ENCODE data around the gene RGR.

Gene RGR

DNA sequence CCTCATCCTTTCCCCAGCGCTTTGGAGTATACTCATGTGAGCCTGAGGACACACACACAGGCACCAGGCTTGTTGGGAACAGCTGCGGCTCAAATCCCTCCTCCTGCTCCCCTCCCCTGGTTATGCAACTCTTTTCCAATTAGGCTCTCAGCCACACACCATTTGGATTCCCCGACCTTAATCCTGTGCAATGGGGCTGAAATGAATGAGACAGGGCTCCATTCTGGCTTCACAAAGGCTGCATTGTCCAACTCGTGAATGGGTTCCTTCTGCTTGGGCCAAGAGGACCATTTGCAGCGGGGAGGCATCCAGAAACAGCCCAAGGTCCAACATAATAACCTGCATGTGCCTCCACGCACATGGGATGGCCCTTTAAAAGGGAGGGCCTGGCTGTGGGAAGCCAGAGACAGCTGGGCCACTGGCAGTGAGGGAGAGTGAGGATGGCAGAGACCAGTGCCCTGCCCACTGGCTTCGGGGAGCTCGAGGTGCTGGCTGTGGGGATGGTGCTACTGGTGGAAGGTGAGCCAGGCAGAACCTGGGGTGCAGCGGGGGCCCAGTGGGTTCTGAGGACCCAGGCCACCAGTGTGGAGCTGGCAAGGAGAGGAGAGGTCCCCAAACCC, at the start of gene RGR:
Gene RGR, plus strand, starts transcription at position 403 of the 620 bp plus-strand sequence. Its CDS starts 38 bp downstream, at position 441.
- no peak for DNase-seq (ENCODE audit: low spot score)

DNA sequence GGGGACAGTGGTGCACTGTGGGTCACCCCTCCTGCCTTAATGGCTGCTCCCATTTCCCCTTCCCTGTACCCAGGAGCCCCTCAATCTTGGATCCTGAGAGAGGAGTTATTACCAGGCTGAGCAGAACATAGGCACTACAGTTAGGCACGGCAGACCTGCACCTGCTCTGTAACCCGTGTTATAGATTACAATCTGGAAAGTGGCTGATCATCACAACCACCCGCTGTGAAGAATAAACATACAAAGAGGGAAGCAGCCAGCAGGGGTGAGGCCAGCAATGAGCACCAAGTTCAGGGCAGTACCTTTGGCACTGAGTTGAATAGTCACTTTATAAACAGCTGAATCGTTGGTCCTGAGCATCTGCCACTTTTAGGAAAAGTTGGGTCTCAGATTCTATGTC, 48.8 kb upstream of the RGR start:
- no peak for DNase-seq (ENCODE audit: low spot score)

GRCh38 chr10:84196941-84197340, 47.9 kb upstream of the RGR start:
- no peak for DNase-seq (ENCODE audit: low spot score)

GRCh38 chr10:84197643-84198042, 47.2 kb upstream of the RGR start:
- no peak for DNase-seq (ENCODE audit: low spot score)

DNA sequence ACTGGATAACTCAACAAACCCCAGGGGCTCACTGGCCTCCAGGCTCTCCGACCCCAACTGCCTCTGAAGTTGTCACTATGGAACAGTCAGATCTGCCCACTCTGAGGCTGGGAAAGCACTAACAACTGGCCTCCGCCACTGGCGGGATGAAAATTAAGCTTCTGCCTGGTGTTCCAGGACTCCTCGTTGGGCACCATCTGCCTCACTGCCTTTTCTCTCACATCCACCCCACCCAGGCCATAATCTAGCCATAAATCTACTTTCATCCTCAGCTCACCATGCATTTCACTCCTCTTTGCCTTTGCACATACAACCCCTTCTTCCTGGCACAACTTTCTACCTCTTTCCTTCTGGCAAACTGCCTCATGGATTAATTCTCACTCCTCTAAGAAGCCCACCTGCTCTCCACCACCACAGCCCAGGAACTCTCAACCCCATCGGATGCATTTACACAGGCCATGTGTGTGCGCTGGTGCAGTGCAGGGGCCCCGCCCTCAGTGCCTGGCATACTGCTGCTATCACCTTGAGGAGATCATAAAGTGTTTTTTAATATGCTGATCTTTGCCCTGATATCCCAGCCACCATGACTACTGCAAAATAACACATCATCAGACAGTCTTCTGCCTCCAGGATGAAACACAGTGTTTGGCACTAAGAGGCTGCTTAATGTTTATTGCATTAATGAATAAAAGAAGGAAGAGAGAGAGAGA, 46.5 kb upstream of the RGR start:
- no peak for DNase-seq (ENCODE audit: low spot score)

- no peak for DNase-seq (ENCODE audit: low spot score)
Measured at GRCh38 chr10:84200537-84201243, 44.2 kb upstream of the RGR start.

DNA sequence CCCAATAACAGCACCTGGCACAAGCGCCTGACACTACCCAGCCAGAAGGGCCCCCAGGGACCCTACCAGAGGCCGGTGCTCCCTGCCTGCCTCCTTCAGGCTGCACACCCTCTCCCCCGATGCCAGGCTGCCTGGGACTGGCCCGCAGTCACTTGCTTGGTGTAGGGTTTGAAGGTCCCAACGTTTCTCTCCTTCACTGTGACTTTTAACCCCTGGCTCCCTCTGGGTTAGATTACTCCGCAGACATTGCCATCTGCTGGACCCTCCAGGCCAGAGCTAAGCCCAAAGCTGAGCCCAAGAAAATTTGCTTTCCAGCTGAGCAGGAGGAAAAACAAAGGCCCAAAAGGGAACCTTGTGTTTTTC, 43.6 kb upstream of the RGR start:
- no peak for DNase-seq (ENCODE audit: low spot score)

- no peak for DNase-seq (ENCODE audit: low spot score)
Measured at GRCh38 chr10:84201682-84202081, 43.2 kb upstream of the RGR start.

- no peak for DNase-seq (ENCODE audit: low spot score)
Measured at GRCh38 chr10:84202349-84202748, 42.5 kb upstream of the RGR start.

- DNase-seq (ENCODE audit: low spot score), result peak; percentile 43
Measured at GRCh38 chr10:84204122-84204521, 40.7 kb upstream of the RGR start.

GRCh38 chr10:84204610-84205009, 40.2 kb upstream of the RGR start:
- DNase-seq (ENCODE audit: low spot score), result no peak

- DNase-seq (ENCODE audit: low spot score), result peak; percentile 74
Measured at GRCh38 chr10:84205049-84205852, 39.6 kb upstream of the RGR start.

DNA sequence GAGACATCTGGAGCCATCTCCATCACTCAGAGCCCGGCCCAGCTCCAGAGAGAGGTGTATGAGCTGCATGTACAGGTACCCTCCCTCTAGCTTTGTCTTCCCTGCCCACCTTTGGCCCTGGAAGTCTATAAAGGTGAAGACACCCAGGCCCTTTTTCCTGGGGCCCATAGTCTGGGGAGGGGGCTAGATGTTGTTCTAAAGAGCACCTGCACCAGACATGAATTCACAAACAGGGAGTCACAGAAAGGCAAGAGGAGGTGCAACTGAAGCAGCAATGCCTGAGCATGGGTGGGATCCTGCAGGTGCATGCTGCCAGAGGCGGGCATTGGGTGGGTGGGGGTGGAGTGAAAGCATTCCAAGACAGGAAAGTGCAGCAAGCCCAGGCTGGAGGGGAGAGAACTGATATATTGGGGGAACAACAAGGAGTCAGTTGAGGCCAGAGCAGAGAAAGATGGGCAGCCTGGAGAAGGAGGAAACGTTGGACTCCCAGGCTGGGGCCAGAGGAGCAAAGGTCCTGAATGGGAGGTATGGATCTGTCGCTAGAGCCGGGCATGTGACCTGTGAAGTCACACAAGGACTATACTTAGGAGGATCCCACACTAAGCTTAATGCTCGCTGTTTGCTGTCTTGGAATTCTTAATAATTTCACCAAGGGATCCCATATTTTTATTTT, 38.9 kb upstream of the RGR start:
- DNase-seq (ENCODE audit: low spot score), result no peak

GRCh38 chr10:84208023-84208422, 36.8 kb upstream of the RGR start:
- no peak for DNase-seq (ENCODE audit: low spot score)

DNA sequence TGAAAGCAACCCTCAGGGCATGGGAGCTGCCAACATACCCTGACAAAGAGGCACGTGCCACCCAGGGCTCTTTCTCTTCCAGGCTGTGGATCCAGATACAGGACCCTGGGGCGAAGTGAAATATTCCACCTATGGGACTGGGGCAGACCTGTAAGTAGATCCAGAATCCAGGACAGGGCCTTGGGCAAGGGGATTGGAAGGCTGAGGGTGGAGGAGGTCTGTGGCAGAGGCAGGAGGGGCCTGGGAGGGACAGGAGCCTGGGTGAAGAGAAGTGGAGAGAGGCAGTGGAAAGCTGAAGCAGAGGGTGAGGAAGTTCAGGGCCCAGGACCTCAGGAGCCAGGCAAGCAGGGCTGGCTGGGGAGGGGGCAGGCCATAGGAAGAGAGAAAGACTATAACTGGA, 33.3 kb upstream of the RGR start:
- no peak for DNase-seq (ENCODE audit: low spot score)

GRCh38 chr10:84212014-84212413, 32.8 kb upstream of the RGR start:
- no peak for DNase-seq (ENCODE audit: low spot score)

DNA sequence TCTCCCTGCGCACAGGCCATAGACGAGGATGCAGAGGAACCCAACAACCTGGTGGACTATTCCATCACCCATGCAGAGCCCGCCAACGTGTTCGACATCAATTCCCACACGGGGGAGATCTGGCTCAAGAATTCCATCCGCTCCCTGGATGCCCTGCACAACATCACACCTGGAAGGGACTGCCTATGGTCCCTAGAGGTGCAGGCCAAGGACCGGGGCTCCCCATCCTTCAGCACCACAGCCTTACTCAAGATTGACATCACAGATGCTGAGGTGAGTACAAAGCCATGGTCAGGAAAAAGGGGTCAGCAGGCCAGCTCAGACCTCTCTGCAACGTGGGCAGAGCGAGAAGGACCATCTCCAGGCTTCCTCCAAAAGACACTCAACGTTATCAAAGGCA, 31.8 kb upstream of the RGR start:
- DNase-seq (ENCODE audit: low spot score), result no peak

DNA sequence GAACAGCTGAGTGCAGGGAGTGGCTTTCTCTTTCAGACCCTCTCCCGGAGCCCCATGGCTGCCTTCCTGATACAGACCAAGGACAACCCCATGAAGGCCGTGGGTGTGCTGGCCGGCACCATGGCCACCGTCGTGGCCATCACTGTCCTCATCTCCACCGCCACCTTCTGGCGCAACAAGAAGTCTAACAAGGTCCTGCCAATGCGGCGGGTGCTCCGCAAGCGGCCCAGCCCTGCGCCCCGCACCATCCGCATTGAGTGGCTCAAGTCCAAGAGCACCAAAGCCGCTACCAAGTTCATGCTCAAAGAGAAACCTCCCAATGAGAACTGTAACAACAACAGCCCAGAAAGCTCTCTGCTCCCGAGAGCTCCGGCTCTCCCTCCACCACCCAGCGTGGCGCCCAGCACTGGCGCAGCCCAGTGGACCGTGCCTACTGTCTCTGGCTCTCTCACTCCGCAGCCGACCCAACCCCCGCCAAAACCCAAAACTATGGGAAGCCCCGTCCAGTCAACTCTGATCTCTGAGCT, 30.7 kb upstream of the RGR start:
- no peak for DNase-seq (ENCODE audit: low spot score)

DNA sequence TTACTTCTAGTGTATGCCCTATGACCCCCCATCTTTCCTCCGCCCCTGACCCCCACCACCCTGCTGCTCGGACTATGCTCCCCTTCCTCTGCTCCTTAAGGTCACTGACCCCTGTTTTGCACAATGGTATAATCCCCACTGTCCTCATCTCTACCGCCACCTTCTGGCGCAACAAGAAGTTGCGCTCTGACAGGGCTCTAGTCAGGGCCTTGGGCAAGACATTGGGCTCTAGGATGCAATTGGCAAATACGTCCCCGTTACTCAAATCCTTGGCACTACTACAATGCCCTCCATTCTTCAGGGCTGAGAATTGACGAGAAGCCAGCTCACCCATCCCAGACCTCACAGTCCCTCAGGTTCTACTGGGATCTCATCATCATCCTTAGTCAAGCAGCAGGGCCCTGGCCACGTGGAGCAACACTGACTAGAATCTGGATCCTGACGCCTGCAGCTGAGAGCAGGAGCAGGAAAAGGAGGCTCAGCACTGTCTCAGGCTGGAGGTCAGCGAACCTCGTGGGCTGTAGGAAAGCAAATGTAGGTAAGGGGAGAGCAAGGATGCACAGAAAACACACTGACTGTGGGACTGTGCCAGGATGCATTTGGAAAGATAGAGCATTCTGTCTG, 30.1 kb upstream of the RGR start:
- peak; percentile 24 for DNase-seq (ENCODE audit: low spot score)

- no peak for DNase-seq (ENCODE audit: low spot score)
Measured at GRCh38 chr10:84216834-84217233, 28.0 kb upstream of the RGR start.

DNA sequence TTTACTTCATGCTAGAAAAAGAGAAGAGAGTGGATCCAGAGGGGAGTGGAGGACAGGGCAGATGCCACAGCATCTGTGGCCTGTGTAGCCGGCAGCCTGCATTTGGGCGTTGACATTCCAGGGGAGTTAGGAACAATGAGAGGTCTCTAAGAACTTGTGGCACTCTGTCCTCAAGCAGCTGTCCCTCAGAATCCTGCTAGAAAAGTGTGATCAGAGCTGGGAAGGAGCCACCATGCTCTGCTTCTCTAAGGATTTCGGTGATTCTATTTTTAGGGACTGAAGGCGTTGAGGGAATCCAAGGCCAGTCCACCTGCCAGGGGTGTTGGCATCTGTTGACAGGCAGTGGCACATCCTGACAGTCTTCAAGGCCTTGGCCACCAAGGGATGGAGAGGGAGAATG, 27.1 kb upstream of the RGR start:
- DNase-seq (ENCODE audit: low spot score), result no peak

All from kidney tubule cell (primary cell).